Measurements from ENCODE around the gene PSRC1.

- TF ChIP-seq POLR2AphosphoS5 (IDR thresholded peaks at IDR 0.05) = no peak
- TF ChIP-seq, protein P1, sequence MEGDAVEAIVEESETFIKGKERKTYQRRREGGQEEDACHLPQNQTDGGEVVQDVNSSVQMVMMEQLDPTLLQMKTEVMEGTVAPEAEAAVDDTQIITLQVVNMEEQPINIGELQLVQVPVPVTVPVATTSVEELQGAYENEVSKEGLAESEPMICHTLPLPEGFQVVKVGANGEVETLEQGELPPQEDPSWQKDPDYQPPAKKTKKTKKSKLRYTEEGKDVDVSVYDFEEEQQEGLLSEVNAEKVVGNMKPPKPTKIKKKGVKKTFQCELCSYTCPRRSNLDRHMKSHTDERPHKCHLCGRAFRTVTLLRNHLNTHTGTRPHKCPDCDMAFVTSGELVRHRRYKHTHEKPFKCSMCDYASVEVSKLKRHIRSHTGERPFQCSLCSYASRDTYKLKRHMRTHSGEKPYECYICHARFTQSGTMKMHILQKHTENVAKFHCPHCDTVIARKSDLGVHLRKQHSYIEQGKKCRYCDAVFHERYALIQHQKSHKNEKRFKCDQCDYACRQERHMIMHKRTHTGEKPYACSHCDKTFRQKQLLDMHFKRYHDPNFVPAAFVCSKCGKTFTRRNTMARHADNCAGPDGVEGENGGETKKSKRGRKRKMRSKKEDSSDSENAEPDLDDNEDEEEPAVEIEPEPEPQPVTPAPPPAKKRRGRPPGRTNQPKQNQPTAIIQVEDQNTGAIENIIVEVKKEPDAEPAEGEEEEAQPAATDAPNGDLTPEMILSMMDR (IDR thresholded peaks at IDR 0.05) = no peak
These were observed 9.2 kb downstream of the PSRC1 start for GRCh38 chr1:109273570-109274288.
